ENCODE data around the gene SRGAP1.
"Not testable (repeated sequence)": the region's sequence is repeated elsewhere in the genome, so short reads cannot be mapped to it uniquely, and the experiment has no call there.

The SRGAP1 gene

DNA sequence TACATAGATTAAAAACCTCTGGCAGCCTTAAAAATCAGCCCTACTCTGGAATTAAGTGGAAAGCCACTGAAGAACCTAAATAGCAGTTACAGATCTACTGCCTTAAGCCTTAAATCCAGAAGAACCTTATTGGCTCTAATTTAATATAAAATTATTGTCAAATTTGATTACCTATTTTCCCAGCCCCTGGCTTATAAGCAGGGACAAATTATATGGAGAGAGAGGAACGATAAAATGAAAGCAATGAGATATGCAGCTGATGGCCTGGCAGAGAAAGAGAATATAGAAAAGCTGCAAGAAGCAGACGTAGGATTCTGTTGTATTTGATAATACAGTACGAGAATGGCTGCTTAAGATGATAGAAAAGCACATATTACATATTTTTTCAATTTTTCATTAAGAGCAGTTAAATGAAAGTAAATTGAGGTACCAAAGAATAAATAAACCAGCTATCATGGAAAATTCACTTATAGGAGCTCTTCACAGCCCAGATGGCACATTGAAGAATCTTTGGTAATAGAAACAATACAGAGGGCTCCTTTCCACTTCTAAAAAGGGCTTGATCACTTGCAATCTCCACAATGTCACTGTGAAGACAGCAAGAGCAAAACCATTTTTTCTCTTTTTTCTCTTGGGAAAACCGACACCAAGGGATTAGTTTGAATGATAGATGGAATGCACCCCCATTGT, 248.2 kb downstream of the SRGAP1 start:
- no peak for DNase-seq

DNA sequence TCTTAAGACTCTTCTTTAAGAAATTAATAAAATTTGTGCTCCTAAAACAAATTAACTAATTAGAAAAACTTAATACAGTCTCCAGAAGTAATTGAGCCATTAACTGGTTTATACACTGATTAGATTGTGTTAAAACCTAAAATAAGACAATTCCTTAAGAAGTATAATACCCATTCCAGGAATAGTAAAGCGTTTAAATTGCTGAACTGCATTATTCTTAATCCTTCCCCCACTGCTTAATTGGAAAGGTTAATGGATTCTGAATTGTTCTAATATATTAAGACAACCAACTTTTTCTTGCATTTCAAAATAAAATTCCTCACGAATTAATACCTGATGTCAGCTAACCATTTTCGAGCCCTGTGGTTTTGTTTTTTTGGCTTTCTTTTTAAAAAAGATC, 249.2 kb downstream of the SRGAP1 start:
- DNase-seq, result no peak

DNA sequence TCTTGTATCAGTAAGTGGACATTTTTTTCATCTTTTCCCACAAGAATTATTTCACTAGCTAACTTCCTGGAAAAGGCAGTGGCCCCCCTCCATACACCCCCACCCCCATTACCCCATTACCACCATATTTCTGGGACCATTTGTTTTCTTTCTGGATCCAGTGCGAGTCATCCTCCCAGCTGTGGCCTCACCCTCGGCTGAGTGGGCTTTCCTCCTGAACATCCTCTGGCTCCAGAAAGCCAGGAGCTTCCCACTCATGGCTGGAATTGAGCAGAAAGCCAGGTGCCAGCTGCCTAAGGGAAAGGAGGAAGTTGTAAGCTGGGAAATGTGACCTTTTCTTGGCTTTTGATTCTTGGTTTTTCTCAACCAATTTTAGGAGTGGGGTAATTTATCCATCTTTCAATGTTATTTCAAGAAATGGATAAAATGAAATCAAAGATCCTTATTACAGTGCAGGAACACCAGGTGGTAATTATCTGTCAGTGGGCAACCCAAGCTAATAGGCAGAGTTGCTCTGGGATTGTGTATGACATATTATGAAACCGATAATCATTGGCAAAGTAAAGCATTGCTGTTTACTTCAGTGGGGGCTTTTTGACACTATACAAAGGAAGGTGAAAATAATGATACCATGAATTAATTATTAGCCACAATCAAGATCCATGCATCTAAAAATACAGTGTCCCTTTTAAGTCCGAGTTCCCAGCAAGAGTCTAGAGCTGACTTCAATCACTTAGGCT, 253.0 kb downstream of the SRGAP1 start:
- no peak for DNase-seq

DNA sequence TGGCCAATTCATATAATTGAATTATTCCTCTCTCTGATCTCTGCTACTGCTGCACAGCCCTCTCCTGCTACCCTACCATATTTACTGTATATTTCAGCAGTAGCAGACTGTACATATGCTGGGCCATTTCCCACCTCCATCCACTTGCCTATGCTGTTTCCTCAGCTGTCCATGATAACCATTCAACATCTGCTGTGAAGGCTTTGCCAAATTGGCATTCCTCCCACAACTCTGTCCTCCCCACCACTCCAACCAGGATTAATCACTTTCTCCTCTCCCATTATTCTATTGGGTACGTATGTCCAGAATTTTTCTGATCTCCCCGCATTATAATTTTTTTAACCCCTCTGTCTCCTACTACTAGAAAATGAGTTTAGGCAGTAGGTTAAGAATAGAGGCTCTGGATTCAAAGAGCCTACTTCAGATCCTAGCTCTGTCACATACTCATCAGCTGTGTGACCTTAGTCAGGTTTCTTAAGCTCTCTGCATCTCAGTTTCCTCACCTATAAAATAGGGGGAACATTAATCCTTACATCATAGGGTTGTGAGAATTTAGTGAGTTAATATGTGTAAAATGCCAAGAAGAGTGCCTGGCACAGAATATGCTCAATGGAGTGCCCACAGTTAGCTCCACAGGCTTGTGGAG, 254.3 kb downstream of the SRGAP1 start:
- DNase-seq, result no peak

DNA sequence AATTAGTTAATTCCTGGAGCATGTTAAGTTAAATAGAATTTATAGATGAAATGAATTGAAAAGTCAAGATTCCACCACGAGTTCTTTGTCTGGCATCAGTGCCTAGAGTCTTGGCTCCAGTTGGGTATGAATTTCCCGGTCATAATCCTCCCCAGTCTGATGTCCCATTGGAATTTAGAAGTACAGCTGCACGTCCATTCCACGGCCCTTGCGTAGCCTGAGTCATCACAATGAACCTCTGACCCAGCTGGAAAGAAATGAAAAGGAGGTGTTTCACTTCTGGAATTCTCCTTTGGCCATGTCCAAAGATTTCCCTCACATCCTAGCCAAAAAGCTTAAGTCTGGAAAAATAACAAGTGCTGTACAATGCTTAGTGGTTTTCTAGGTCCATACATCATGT, 254.9 kb downstream of the SRGAP1 start:
- DNase-seq, result no peak

DNA sequence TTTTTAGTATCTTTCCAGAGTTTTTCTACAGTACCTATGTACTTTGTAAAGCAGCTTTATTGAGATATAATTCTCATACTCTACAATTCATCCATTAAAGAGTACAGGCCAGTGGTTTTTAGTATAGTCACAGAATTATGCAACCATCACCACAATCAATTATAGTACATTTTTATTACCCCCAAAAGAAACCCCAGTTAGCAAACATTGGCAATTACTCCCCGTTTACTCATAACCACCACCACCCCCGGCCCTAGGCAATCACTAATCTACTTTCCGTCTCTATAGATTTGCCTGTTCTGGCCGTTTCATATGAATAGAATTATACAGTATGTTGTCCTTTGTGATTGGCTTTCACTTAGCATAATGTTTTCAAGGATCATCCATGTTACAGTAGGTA, 257.8 kb downstream of the SRGAP1 start:
- no peak for DNase-seq

DNA sequence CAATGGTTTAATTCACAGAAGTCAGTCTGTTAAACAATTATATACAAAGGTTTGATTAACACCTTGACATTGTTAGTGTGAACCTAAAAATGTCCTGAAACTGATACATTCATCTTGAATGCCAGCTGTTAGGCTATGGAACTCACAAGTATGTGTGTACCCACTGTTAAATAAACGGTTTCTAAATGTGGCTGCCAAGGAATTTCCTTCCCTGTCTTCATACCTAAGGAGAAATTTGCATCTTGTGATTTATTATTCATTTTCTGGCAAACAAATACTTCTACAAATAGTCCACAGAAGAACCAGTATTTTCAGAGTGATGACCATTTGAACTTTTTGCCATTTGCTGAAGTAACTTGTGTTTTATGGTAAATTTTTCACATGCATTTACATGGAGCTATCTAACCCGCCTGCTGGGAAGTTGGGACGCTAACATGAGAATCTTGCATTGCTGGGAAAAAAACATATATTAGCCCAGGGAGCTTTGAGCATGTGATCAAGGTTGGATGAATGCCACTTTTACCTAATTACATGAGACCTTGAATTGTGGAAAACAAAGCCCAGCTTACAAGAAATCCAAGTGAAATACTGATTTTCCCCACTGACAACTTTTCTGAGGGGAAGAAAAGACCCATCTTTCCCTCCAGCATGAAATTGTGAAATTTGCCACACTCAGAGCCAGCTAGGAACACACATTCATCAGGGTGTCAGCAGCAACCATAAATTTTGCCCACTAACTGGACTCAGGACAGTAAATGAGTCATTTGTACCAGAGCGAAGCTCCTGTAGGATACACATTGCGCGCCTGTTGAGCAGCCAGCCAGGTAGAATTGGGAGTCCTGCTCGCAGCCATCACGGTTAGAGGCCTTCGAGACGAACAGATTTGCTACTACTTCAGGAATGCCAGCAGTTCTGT, 259.6 kb downstream of the SRGAP1 start:
- DNase-seq, result no peak

DNA sequence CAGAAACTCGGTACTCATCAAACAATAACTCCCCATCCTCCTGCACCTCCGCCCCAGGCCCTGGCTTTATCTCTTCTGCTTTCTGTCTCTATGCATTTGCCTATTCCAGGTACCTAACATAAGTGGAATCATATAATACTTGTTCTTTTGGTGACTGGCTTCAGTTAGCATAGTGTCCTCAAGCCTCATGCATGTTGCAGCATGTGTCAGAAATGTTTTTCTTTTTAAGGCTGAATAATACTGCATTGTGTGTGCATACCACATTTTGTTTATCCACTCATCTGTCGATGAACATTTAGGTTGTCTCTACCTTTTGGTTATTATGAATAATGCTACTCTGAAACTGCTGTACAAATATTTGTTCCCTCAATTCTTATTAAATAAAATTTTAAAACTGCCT, 260.5 kb downstream of the SRGAP1 start:
- no peak for DNase-seq

DNA sequence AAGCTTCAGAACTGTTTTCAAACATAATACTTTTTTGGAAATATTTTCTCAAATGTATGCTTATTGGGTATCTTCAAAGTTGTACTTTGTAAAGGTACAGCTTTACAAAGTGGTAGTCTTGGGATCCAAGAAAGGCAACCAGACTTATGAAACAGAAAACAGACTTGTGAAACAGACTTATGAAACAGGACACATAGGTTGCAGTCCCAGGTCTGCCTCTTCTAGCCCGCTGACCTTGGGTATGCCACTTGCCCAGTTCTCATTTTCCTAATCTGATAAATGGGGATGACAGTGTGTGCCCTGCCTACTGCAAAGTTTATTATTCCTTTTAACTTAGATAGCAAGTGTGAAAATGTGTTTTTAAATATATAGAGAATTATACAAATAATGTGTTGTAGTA, 263.3 kb downstream of the SRGAP1 start:
- DNase-seq, result no peak

DNA sequence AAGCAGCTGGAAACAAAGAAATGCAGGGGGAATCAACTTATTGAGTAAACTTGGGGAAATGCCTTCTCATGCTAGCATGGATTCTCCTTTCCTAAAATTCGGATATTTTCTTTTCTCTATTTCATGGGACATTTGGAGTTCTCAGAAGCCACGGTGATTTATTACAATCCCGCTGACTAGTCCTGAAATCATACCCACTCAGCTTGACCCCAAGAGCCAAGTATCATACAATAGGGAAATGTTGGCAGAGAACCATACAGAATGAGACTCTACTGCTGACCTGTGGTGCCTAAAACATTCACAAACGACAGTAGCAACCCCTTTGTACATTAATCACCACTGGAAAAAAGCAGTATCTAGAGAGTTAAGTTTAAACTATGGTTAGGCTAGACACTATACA, 265.2 kb downstream of the SRGAP1 start:
- DNase-seq, result no peak

DNA sequence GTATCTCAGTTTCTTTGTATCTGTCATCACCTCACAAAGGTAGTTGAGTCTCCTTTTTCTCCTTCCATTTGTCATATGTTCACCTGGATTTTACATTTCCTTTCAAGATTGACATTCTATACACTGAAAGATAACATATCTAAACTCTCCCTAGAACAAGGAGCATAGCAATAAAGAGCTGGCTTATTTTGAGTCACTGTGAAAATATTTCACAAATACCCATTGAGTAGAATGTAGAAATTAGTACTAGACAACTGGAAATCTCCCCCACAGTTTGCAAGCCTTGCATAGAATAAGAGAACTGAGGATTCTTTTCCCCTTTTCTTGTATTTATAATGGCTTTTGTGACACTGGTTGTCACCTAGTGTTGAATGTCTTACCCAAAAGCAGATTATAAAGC, 266.4 kb downstream of the SRGAP1 start:
- no peak for DNase-seq

DNA sequence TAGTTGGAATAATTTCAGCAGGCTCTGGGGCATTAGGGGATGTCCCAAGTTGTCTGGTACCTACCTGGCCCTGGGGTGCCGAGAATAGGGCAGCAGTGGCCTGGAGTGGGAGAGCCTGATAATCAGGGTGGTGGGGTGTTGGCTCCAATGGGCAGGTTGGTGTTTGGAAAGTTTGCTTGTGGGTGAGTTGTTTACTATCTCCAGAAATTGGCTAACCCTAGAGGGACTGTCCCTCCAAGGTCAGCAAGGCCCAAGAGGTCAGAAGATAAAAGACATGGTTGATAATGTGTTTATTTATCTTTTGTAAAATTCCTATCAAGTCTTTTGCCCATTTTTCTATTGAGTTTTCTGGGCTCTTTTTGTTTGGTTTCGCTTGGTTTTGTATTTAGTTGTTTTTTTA, 272.5 kb downstream of the SRGAP1 start:
- DNase-seq, result no peak

DNA sequence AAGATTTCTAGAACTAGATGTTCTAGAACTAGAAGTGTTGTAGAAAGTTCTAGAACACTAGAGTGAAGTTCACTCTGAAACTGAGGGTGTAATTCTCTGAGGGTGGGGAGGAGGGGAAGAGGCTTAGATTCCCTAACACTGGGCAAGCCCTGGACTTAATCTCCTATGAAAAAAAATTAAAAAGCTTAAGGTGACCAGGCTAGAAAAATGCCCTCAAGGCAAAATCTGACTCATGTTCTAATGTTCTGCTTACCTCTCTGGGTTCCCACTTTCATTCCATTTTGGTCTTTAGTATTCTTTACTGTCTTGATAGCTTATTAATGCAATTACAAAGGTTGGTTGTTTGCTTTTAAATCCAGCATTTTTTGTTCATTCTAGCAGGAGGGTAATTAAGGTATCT, 276.1 kb downstream of the SRGAP1 start:
- DNase-seq, result no peak

DNA sequence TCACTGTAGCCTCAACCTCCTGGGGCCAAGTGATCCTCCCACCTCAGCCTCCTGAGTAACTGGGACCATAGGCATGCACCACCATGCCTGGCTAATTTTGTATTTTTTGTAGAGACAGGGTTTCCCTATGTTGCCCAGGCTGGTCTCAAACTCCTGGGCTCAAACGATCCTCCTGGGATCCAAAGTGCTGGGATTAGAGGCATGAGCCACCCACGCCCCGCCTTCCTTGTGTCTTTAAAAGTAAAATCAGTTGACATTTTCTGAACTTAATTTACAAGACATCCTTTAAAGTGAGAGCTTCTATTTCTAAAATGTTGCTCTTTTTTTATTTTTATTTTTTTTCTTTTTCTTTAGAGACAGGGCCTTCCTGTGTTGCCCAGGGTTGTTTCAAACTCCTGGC, 276.6 kb downstream of the SRGAP1 start:
- not testable (repeated sequence) for DNase-seq

DNA sequence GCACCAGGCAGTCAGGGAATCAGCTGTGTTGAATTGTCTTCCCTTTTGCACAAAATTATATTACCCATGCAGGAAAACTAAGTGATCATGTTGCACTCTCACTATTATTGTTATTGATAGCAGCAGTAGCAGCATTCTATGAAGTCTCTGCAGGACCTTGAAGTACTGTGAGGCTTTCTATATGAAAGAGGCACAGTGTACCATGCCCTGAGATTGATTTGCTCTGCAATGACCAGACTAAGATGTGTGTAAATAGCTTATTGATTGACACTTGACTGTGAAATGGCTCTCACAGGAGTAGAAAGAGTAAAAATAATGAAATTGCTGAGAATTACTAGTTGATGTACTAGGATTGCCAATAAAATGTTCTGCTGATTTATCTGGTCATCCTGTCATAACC, 277.7 kb downstream of the SRGAP1 start:
- DNase-seq, result no peak

DNA sequence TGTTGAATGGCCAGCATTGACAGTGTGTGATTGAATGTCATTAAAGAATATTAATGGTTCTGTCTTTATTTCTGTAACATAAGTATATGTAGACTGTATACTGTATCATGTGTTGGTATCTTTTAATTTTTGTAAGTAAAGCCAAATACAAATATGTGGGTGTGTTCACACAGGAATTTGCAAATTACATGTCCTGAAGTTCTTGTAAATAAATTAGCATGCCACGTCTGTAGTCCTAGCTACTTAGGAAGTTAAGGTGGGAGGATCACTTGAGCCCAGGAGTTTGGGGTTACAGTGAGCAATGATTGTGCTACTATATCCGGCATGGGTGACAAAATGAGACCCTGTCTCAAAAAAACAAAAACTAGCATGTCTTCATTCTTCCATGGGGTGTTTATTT, 278.5 kb downstream of the SRGAP1 start:
- DNase-seq, result no peak

DNA sequence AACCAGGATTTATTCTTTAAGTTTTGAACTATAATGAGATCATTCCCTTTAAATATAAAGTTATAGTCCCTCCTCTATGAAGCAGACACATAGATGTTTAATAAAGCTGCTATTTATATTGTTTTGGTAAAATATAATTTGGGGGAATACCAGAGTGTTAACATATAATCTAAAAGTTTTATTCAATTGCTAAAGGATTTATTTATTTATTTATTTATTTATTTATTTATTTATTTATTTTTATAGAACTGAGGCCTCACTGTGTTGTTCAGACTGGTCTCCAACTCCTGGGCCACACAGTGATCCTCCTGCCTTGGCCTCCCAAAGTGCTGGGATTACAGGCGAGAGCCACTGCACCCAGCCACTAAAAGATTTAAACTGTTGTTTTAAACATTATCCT, 278.9 kb downstream of the SRGAP1 start:
- no peak for DNase-seq

DNA sequence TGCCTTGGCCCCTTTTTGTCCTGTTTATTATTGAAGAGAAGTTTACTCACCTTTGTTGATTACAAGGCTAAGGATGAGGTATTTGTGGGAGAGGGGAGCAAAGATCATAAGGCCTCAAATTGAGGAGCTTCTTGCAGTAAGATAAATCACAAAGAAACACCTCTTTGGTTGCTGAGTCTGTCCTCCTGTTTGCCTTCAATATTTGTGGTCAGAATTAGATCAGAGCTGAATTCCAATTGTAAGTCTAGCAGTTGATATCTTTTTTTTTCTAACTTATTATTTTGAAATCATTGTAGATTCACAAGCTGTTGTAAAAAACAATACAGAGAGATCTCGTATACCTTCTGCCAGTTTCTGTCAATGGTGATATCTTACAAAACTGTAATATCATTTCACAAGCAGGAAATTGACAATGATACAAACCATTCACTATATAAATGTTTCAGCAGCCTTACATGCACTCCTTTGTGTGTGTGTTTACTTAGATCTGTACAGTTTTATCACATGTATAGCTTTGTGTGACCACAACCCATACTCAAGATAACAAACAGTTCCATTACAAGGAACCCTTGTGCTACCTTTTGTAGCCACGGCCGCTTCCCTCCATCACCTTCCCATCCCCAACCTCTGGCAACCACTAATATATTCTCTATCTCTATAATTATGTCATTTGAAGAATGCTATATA, 280.2 kb downstream of the SRGAP1 start:
- no peak for DNase-seq

DNA sequence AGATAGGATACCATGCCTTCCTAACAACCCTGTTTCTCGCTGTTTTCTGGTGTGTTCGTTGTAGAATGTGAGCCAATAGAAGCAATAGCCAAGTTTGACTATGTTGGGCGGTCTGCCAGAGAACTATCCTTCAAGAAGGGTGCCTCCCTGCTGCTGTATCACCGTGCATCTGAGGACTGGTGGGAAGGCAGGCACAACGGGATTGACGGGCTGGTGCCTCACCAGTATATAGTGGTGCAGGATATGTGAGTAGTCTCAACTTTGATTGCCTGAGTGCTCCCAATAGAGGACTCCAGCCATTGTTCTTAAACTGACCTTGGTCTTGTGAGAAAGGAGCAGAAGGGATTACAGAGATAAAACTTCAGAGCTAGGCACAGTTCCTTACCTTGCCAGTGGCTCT, 281.4 kb downstream of the SRGAP1 start:
- no peak for DNase-seq

DNA sequence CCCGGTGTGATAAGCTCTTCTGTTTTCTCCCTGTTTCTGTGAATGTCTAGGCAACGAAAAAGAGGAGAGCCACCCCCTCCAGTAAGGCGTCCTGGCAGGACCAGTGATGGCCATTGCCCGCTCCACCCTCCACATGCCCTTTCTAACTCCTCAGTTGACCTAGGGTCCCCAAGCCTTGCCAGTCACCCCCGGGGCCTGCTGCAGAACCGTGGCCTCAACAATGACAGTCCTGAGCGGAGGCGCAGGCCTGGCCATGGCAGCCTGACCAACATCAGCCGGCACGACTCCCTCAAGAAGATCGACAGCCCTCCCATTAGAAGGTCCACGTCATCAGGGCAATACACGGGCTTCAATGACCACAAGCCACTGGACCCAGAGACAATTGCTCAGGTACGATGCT, 283.3 kb downstream of the SRGAP1 start:
- DNase-seq, result no peak

DNA sequence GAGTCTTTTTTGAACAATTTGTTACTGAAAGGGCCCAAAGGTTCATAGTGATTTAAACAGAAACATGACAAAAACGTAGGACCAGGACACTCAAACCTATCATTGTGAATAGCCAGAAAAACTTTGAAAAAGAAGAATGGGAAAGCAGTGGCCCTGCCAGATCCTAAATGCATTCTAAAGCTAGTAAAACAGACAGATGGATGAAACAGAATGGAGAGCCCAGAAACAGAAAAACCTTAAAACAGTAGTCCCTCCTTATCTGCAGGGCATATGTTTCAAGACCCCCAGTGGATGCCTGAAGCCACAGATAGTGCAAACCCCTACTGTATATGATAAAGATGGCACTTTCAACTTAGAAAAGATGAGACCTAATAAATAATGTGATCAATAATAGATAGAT, 283.9 kb downstream of the SRGAP1 start:
- no peak for DNase-seq

DNA sequence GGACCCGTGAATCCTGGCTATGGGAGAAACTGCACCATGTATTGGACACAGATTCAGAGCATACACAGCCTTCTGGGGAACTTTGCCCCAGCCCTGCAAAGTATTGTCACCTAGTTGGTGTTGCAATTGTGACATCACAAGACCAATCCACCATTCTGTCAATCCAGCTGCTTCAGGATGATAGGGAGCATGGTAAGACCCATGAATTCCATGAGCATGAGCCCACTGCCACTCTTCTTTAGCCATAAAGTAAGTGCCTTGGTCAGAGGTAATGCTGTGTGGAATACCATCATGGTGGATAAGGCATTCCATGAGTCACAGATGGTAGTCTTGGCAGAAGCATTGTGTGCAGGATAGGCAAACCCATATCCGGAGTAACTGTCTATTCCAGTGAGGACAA, 286.0 kb downstream of the SRGAP1 start:
- DNase-seq, result not testable (repeated sequence)

DNA sequence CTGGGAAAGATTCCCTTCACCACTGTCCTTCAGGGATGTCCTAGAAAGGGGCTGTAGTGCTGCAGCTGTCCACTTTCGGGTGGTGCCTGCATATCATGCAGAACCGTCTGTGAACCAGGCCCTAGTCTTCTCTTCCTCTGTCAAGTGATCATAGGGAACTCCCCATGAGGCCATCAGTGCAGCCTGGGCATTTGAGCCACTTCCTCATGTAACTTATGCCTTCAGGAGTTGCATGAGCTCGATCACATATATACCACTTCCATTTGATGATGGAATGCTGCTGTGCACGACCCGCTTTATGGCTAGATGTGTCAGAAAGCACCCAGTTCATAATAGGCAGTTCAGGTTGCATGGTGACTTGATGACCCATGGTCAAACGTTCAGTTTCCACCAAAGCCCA, 287.0 kb downstream of the SRGAP1 start:
- DNase-seq, result not testable (repeated sequence)
